Inflammatory macrophage treated with lipopolysaccharide for 4 hours (primary cell): Measurements from ENCODE around the gene FBXL2.

Experiments
- DNase-seq: peaks from one replicate; pipeline ENCODE4 v3.0.0-alpha.2; 2020

The FBXL2 gene

GRCh38 chr3:33430571-33430970 is 153.3 kb downstream of the FBXL2 start:
- DNase-seq, result no peak

GRCh38 chr3:33433843-33434242 is 156.6 kb downstream of the FBXL2 start:
- DNase-seq, result no peak
